ENCODE measurements around the gene LRRC8E. TPM values are rescaled to one million over a fixed set of nuclear protein-coding genes. Genes with fewer than 3 reads are reported as not detected.

Gene LRRC8E
- total RNA-seq, 1 experiment from 2014 or later = 3.0 TPM

- peak; percentile 29; the same call in 1 of the 2 replicates for TF ChIP-seq SMAD3 (CRISPR knock-in tag; IDR thresholded peaks at IDR 0.05; ENCODE audit: borderline replicate concordance)
- TF ChIP-seq HMGA2 (CRISPR knock-in tag; IDR thresholded peaks at IDR 0.05) = no peak
- TF ChIP-seq FOXK1 (CRISPR knock-in tag; IDR thresholded peaks at IDR 0.05) = peak; percentile 93
- TF ChIP-seq CDX4 (CRISPR knock-in tag; IDR thresholded peaks at IDR 0.05; ENCODE audit: borderline replicate concordance) = no peak
- no peak; the same call in 1 of the 2 replicates for TF ChIP-seq TP53 (CRISPR knock-in tag; IDR thresholded peaks at IDR 0.05)
- peak; percentile 40; the same call in 1 of the 2 replicates for TF ChIP-seq USF2 (CRISPR knock-in tag; IDR thresholded peaks at IDR 0.05)
- no peak for TF ChIP-seq TCF7 (CRISPR knock-in tag; IDR thresholded peaks at IDR 0.05; ENCODE audit: low read depth)
- TF ChIP-seq GTF2I (CRISPR knock-in tag; conservative IDR thresholded peaks at IDR 0.05) = no peak
- no peak for TF ChIP-seq ERG (CRISPR knock-in tag; IDR thresholded peaks at IDR 0.05)
- no peak for TF ChIP-seq RORB (CRISPR knock-in tag; IDR thresholded peaks at IDR 0.05)
- TF ChIP-seq TEAD1 (CRISPR knock-in tag; IDR thresholded peaks at IDR 0.05) = peak; percentile 96
- TF ChIP-seq MLX (CRISPR knock-in tag; IDR thresholded peaks at IDR 0.05) = no peak
- TF ChIP-seq MXD4 (CRISPR knock-in tag; IDR thresholded peaks at IDR 0.05; ENCODE audit: borderline replicate concordance) = no peak
- no peak for TF ChIP-seq NR2C2 (CRISPR knock-in tag; IDR thresholded peaks at IDR 0.05)
- TF ChIP-seq ARID4B (CRISPR knock-in tag; IDR thresholded peaks at IDR 0.05; ENCODE audit: borderline replicate concordance) = peak; percentile 74; the same call in 1 of the 2 replicates
- TF ChIP-seq ELF4 (CRISPR knock-in tag; IDR thresholded peaks at IDR 0.05; ENCODE audit: low read depth) = no peak
- no peak for TF ChIP-seq ZNF121 (CRISPR knock-in tag; IDR thresholded peaks at IDR 0.05)
- no peak for TF ChIP-seq IRF2 (CRISPR knock-in tag; IDR thresholded peaks at IDR 0.05; ENCODE audit: borderline replicate concordance, low read depth)
- no peak for TF ChIP-seq ATF6 (CRISPR knock-in tag; IDR thresholded peaks at IDR 0.05)
- peak; percentile 56; the same call in 1 of the 2 replicates for TF ChIP-seq HMGXB4 (CRISPR knock-in tag; IDR thresholded peaks at IDR 0.05)
- no peak for TF ChIP-seq JUN (CRISPR knock-in tag; IDR thresholded peaks at IDR 0.05)
- peak; percentile 84 for TF ChIP-seq USF1 (CRISPR knock-in tag; IDR thresholded peaks at IDR 0.05)
- no peak for TF ChIP-seq EMX1 (CRISPR knock-in tag; IDR thresholded peaks at IDR 0.05)
These were observed 15.1 kb downstream of the LRRC8E start, which contains the start of gene MAP2K7 (continued) for GRCh38 chr19:7903244-7904073.

Measured in WTC11 (cell line).